Measurements from ENCODE around the gene HOXD3. TPM values are rescaled to one million over a fixed set of nuclear protein-coding genes. Genes with fewer than 3 reads are reported as not detected.

HOXD3 gene
- total and polyA plus RNA-seq, 4 donors = 0.07 to 2.5 (median 0.64) TPM

GRCh38 chr2:176117823-176118371, 39.2 kb upstream of the HOXD3 start:
- H3K27ac ChIP-seq (ENCODE audit: low read depth in 1 of 2, low read length in 1 of 2) = no peak overlapping the region
- DNase-seq = no peak
- H3K36me3 ChIP-seq (ENCODE audit: control insufficient read depth in 4 of 4, insufficient read depth in 4 of 4, low read length in 4 of 4) = no peaks in the 10 kb centered on the region
- peaks cover 0 to 12% (median 0%) of the 10 kb centered on the region in 4 donors for H3K9me3 ChIP-seq (ENCODE audit: control insufficient read depth in 4 of 4, insufficient read depth in 3 of 4, low read length in 3 of 4)
- peaks cover 30 to 92% (median 91%) of the 10 kb centered on the region in 3 donors for H3K27me3 ChIP-seq (ENCODE audit: control insufficient read depth in 3 of 3, insufficient read depth in 3 of 3, low read length in 2 of 3)
- no peak for TF ChIP-seq CTCF (IDR thresholded peaks at IDR 0.05; ENCODE audit: control extremely low read depth, extremely low read depth)
- 12 to 14% methylated on average over 11 of the region's 11 CpGs for WGBS, 2 donors
- ATAC-seq (ENCODE audit: insufficient read depth, low FRiP score) = no peak
- H3K9ac ChIP-seq (ENCODE audit: insufficient read depth in 1 of 2, low read length in 2 of 2) = no peak overlapping the region
- peaks cover 0 to 5% (median 0%) of the 10 kb centered on the region in 5 donors for H3K4me1 ChIP-seq (ENCODE audit: control insufficient read depth in 5 of 5, insufficient read depth in 5 of 5, low read length in 5 of 5)
- H3K4me3 ChIP-seq = no peak overlapping the region

DNA sequence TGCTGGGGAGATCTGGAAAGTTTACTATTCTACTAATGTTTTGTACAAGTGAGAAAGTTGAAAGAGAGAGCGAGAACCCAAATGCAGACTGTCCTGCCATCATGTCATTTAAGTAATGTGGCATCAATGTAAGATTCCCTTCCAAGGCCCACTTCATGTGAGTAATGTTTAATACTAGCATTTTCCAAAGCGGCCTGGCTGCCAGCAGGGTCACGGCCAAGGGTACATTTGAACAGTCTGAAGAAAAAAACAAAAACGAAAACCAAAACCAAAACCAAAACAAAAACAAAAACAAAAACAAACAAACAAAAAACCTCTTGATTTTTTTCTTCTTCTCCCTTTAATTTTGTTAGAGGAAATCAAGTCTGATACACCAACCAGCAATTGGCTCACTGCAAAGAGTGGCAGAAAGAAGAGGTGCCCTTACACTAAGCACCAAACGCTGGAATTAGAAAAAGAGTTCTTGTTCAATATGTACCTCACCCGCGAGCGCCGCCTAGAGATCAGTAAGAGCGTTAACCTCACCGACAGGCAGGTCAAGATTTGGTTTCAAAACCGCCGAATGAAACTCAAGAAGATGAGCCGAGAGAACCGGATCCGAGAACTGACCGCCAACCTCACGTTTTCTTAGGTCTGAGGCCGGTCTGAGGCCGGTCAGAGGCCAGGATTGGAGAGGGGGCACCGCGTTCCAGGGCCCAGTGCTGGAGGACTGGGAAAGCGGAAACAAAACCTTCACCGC, 38.3 kb upstream of the HOXD3 start:
- 11% methylated on average over 24 of the region's 24 CpGs for whole genome bisulfite sequencing, 2 donors
- no peak overlapping the region for H3K27ac ChIP-seq (ENCODE audit: low read depth in 1 of 2, low read length in 1 of 2)
- H3K4me1 ChIP-seq (ENCODE audit: control insufficient read depth in 5 of 5, insufficient read depth in 5 of 5, low read length in 5 of 5) = peaks cover 0 to 11% (median 3%) of the 10 kb centered on the region in 5 donors
- H3K27me3 ChIP-seq (ENCODE audit: control insufficient read depth in 3 of 3, insufficient read depth in 3 of 3, low read length in 2 of 3) = peaks cover 28 to 89% (median 89%) of the 10 kb centered on the region in 3 donors
- H3K9ac ChIP-seq (ENCODE audit: insufficient read depth in 1 of 2, low read length in 2 of 2) = no peak overlapping the region
- no peak overlapping the region for H3K4me3 ChIP-seq
- DNase-seq (peak in 1 of 3 donors; percentile 41), ATAC-seq (ENCODE audit: insufficient read depth, low FRiP score) (no peak)
- no peak for TF ChIP-seq CTCF (IDR thresholded peaks at IDR 0.05; ENCODE audit: control extremely low read depth, extremely low read depth)
- H3K36me3 ChIP-seq (ENCODE audit: control insufficient read depth in 4 of 4, insufficient read depth in 4 of 4, low read length in 4 of 4) = no peaks in the 10 kb centered on the region
- peaks cover 0 to 13% (median 0%) of the 10 kb centered on the region in 4 donors for H3K9me3 ChIP-seq (ENCODE audit: control insufficient read depth in 4 of 4, insufficient read depth in 3 of 4, low read length in 3 of 4)

DNA sequence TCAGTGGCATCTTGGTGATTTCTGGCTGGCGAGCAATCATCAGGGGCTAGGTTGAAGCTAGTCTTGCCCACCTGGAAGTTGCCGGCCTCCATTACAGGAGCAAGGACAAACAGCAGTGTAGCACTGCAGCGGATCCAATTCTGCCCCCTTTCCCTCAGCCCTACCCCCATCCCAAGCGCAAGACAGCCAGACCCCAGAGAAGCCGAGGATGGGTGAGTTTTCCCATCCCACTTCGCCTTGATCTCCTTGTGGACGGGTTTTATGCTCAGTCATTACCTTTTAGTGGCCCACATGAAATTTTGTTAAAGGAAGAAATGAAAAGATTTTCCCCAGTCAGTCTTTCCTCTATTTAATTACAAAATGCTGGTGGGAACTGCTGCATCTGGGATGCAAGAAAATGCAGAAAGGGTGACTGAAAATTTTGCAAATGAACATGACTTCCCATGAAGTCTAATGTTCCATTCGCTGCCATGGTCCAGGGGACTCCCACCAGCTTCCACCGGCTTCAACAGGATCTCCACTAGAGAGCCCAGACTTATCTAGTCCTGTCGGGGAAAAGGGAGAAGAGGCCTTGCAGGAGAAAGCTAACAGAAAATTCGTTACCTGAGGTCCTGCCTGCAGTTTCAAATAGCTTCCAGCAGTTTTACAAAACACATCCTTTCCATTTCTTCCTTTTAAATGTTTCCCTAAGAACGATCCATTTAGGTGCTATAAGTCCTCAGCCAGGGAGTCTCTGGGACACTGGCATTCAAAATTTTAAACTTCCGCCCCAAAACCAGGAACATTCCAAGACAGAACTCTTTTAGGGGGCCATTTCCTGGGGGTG, 36.5 kb upstream of the HOXD3 start:
- H3K36me3 ChIP-seq (ENCODE audit: control insufficient read depth in 4 of 4, insufficient read depth in 4 of 4, low read length in 4 of 4) = no peaks in the 10 kb centered on the region
- no peak overlapping the region for H3K9ac ChIP-seq (ENCODE audit: insufficient read depth in 1 of 2, low read length in 2 of 2)
- peaks cover 0 to 11% (median 0%) of the 10 kb centered on the region in 4 donors for H3K9me3 ChIP-seq (ENCODE audit: control insufficient read depth in 4 of 4, insufficient read depth in 3 of 4, low read length in 3 of 4)
- H3K27me3 ChIP-seq (ENCODE audit: control insufficient read depth in 3 of 3, insufficient read depth in 3 of 3, low read length in 2 of 3) = peaks cover 38 to 89% (median 89%) of the 10 kb centered on the region in 3 donors
- no peak overlapping the region for H3K4me3 ChIP-seq
- WGBS, 2 donors = 16 to 17% methylated on average over 13 of the region's 13 CpGs
- H3K27ac ChIP-seq (ENCODE audit: low read depth in 1 of 2, low read length in 1 of 2) = no peak overlapping the region
- ATAC-seq (ENCODE audit: insufficient read depth, low FRiP score) (no peak), DNase-seq (no peak)
- peaks cover 0 to 11% (median 3%) of the 10 kb centered on the region in 5 donors for H3K4me1 ChIP-seq (ENCODE audit: control insufficient read depth in 5 of 5, insufficient read depth in 5 of 5, low read length in 5 of 5)
- no peak for TF ChIP-seq CTCF (IDR thresholded peaks at IDR 0.05; ENCODE audit: control extremely low read depth, extremely low read depth)

Data from lung (tissue), 12 donors.